GM13977 (cell line): Measurements from ENCODE around the gene LYZL2.

ENCODE experiments used
- DNase-seq: peaks from one replicate; pipeline ENCODE4 v3.0.0; 2012; ENCODE audit warnings: low spot score
- in situ Hi-C: fragments of 300-500 bp; cut with MboI; formaldehyde crosslinking; loops from one replicate; pipeline ENCODE4 v1.12.0; 2022; ENCODE audit warnings: low sequenced_read_pairs, low pct_unique_long_range_greater_than_20kb, mixed read lengths, inconsistent platforms; ENCODE audit not compliant: unreplicated experiment
- TF ChIP-seq, protein P1 (sequence below): IDR thresholded peaks from 2 replicates; pipeline ENCODE4 v1.5.1; 2012; ENCODE audit warnings: mild to moderate bottlenecking, control low read depth; ENCODE audit not compliant: insufficient read depth; ENCODE audit errors: extremely low read depth, missing control alignments

LYZL2 gene

DNA sequence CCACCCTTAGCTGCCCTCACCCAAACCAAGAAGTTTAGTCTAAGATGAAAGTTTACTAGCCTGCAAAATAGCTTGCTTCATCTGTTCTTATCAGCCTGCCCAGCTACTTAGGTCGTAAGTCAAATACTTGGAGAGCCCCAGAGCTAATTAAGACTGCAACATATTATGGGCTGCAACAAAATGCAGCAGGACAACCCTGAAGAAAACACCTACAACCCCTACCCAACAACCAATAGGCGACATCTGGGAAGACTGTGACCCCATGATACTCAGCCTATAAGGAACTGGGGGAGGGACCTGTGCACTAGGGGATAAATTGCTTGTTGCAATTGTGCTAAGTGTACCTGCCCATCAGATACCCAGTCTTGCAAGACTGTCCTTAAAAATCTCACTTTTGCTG lies 64.1 kb downstream of the LYZL2 start:
- no peak for DNase-seq
- in situ Hi-C loops, result no loop called here
- TF ChIP-seq, protein P1, sequence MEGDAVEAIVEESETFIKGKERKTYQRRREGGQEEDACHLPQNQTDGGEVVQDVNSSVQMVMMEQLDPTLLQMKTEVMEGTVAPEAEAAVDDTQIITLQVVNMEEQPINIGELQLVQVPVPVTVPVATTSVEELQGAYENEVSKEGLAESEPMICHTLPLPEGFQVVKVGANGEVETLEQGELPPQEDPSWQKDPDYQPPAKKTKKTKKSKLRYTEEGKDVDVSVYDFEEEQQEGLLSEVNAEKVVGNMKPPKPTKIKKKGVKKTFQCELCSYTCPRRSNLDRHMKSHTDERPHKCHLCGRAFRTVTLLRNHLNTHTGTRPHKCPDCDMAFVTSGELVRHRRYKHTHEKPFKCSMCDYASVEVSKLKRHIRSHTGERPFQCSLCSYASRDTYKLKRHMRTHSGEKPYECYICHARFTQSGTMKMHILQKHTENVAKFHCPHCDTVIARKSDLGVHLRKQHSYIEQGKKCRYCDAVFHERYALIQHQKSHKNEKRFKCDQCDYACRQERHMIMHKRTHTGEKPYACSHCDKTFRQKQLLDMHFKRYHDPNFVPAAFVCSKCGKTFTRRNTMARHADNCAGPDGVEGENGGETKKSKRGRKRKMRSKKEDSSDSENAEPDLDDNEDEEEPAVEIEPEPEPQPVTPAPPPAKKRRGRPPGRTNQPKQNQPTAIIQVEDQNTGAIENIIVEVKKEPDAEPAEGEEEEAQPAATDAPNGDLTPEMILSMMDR, result no peak

DNA sequence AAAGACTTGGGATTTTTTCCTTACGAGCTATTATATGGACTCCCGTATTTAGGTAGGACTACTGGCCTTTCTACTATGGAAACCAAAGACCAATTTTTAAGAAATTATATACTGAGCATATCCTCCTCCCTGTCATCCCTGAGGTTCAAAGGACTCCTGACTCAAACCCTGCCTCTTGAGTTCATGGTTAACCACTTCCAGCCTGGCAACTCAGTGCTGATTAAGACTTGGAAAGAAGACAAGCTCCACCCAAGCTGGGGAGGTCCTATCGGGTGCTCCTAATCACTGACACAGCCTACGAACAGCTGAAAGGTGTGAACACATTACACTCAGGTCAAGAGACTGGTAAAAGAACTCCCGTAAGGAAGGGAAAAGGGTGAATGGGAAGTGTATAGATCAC lies 66.8 kb downstream of the LYZL2 start:
- DNase-seq, result no peak
- TF ChIP-seq, protein P1, result no peak
- in situ Hi-C loops, result no loop called here
